ENCODE data around the gene AGBL1. TPM values are rescaled to one million over a fixed set of nuclear protein-coding genes. Genes with fewer than 3 reads are reported as not detected.

AGBL1 gene
- polyA plus RNA-seq, 1 donor from 2014 or later = not detected

DNA sequence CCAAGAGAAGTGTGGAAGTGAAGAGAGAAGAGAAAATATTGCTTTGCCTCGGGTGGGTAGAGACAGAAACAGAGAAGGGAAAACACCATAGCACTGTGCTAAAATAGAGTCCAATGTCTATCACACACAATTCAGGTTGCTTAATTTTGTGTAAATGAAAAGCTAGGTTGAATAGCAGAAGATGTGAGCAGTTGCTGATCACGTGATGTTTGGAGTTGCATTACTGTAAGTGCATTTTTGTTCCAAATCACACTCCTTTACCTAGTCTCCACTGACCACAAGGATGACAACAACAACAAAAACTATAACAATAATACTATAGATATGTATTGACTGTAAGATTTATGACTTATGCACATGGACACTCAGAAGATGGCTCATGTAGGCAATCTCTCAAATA, 683.2 kb downstream of the AGBL1 start:
- no peak overlapping the region for H3K27ac Mint-ChIP-seq
- H3K4me1 Mint-ChIP-seq = no peaks in the 10 kb centered on the region
- H3K27me3 Mint-ChIP-seq = no peaks in the 10 kb centered on the region
- peaks cover 0 to 8% (median 2%) of the 10 kb centered on the region in 3 donors for H3K9me3 Mint-ChIP-seq
- no peak overlapping the region for H3K4me3 Mint-ChIP-seq
- H3K36me3 Mint-ChIP-seq = no peaks in the 10 kb centered on the region

DNA sequence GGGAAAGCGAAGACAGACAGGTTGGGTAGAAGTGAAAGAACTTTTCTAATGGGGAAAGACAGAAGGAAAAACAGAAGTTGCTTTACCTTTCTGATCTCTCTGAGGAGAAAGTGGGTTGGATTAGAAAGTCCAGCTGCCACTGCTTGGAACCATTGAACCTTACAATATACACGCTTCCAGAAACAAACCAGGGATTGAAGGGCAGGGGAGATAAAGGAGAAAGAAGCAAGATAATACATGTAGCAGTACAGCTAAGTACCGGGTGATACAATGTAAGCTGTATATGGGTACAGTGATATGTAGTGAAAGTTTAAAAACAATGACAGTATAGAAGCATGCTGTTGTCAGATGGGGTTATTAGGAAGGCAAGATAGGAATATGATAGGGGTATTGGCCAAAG, 684.4 kb downstream of the AGBL1 start:
- Mint-ChIP-seq H3K9me3 (peaks cover 0 to 8% (median 4%) of the 10 kb centered on the region in 3 donors), H3K27ac (no peak overlapping the region), H3K27me3 (no peaks in the 10 kb centered on the region), H3K36me3 (no peaks in the 10 kb centered on the region), H3K4me3 (no peak overlapping the region), H3K4me1 (no peaks in the 10 kb centered on the region)

DNA sequence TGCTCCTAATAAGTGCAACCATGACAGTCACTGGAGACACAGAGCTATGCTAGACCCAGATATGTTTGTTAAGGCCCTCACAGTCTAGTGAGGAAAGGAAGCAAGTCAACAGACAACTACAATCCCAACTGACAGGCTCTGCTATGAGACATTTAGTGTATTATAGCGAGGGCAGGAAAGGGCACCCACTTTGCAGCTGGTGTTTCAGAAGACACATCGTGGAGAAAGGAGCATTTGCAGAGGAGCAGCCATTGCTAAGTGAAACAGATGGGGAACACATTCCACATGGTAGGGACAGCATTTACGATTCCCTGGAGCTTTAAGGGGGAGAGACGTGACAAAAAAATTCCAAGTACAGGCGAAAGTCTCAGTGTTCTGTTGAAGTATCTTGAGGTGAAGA, 685.6 kb downstream of the AGBL1 start:
- Mint-ChIP-seq H3K9me3 (peaks cover 0 to 8% (median 4%) of the 10 kb centered on the region in 3 donors), H3K4me3 (no peak overlapping the region), H3K36me3 (no peaks in the 10 kb centered on the region), H3K27me3 (no peaks in the 10 kb centered on the region), H3K4me1 (no peaks in the 10 kb centered on the region), H3K27ac (no peak overlapping the region)

DNA sequence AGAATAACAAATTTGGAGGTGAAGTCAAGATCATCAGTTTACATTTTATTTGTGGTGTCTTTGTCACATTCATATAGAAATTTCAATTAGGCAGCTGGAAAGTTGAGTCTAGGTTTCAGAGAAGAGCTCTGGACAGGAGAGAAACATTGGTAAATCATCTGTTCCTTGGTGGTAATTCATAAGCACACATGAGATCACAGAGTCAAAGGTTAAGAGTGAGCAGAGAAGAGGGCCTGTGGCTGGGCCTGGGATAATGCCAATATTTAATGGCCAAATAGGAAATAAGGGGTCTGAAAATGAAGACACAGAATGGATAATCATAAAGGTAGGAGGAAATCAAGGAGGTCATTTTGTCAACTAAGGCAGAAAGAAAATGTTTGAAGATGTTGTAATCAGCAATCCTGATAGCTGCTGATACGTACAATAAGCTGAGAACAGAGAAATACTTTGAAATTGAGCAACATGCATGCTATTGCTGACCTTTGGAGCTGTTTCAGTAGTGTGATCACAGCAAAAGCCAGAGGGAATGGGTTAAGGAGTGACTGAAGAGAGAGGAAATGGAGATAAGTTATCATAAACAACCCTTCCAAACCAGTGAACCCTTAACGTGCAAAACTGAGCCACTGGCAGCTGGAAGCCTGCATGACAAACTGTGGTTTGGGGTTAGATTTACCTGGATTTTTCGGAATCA, 692.8 kb downstream of the AGBL1 start:
- no peaks in the 10 kb centered on the region for H3K27me3 Mint-ChIP-seq
- H3K27ac Mint-ChIP-seq = no peak overlapping the region
- H3K9me3 Mint-ChIP-seq = peaks cover 0 to 3% (median 2%) of the 10 kb centered on the region in 3 donors
- H3K4me3 Mint-ChIP-seq = no peak overlapping the region
- H3K4me1 Mint-ChIP-seq = no peaks in the 10 kb centered on the region
- H3K36me3 Mint-ChIP-seq = no peaks in the 10 kb centered on the region

DNA sequence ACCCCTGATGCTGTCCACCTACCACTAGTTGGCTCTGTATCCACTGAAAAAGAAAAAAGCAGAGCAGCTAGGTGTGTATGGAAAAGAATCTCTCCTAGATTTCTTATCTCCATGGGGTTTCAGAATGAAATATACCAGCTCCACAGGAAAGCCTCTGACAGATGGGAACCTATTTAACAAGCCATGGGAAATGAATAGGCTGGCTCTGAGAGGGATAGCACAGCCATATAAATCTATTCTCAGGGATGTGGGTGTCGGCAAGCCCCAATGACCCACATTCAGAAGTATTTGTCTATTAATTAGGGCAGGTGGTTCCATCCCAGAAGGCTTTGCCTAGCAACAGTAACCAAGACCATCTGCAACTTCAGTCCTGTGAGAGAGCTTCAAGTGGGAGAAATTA, 694.1 kb downstream of the AGBL1 start:
- no peaks in the 10 kb centered on the region for H3K27me3 Mint-ChIP-seq
- H3K4me1 Mint-ChIP-seq = no peaks in the 10 kb centered on the region
- H3K9me3 Mint-ChIP-seq = peaks cover 1 to 3% (median 2%) of the 10 kb centered on the region in 3 donors
- no peak overlapping the region for H3K27ac Mint-ChIP-seq
- H3K36me3 Mint-ChIP-seq = no peaks in the 10 kb centered on the region
- H3K4me3 Mint-ChIP-seq = no peak overlapping the region

DNA sequence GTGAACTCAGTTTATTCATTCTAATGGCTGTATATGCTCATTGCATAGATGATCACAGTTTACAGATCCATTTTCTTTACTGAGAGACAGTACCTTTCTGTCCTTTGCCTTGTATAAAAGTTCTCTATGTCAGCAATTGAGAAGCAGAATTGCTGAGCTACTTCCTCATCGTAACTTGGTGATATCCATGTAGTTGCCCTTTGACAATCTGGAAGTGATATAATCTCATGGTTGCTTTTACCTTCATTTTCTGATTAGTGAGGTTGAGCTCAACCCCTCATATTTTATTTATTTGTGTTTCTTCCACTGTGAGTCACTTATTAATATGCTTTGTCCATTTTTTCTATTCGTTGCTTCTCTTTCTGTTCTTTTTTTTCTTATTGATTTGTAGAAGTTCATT, 696.5 kb downstream of the AGBL1 start:
- Mint-ChIP-seq H3K36me3 (no peaks in the 10 kb centered on the region), H3K27me3 (no peaks in the 10 kb centered on the region), H3K9me3 (peaks cover 1 to 13% (median 4%) of the 10 kb centered on the region in 3 donors), H3K4me1 (no peaks in the 10 kb centered on the region), H3K27ac (peak overlapping the region in 1 of 3 donors; percentile 41), H3K4me3 (no peak overlapping the region)

DNA sequence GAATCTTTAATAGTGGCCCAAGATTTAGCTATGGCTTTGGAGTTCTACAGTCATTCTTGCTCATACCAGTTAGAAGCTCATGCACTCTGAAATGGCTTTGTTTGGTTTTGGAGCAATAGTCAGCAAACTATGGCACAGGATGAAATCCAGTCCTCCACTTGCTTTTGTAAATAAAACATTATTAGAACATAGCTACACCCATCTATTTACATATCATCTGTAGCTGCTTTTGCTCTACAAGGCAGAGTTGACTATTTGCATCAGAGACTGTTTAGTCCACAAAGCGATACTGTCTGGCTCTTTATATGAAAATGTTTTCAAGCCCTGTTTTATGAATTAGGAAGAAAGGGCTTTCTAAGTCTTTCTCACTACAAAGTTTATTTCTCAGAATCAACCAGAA, 716.9 kb downstream of the AGBL1 start:
- Mint-ChIP-seq H3K27me3 (no peaks in the 10 kb centered on the region), H3K9me3 (peaks cover 2 to 3% (median 2%) of the 10 kb centered on the region in 3 donors), H3K4me3 (no peak overlapping the region), H3K27ac (no peak overlapping the region), H3K4me1 (no peaks in the 10 kb centered on the region), H3K36me3 (no peaks in the 10 kb centered on the region)

DNA sequence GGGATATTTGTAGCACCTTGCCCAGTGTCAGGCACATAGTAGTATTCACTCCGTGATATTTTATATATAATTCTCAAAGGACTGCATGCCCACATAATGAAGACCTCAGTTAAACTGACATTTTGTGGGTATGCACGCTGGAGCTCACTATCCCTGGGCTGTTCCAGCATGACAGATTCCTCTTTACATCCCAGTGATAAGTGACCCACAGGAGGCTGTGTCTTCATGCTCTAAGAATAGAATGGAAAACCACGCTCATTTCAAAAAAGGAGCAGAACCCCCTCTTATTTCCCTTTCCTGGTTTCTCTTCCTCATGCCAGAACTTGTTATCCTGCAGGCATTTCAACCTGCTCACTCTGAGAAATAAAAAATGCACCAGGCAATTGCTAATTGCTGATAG, 717.5 kb downstream of the AGBL1 start:
- H3K27me3 Mint-ChIP-seq = no peaks in the 10 kb centered on the region
- no peak overlapping the region for H3K27ac Mint-ChIP-seq

DNA sequence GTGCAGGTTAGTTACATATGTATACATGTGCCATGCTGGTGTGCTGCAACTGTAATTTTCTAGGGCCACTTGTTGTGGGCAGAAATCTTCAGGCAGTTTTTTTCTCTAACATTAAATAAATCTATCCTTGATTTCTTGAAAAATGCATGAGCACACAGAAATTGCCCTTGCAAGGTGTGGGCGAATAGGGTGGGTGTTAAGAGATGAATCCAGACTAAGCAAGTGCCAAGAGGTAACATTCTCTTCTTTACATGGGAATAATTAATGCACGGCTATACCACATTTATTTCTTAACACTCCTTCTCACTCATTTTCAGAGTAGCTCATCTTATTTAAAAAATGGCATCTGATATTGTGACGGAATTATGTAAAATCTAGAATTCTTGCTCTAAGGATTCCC, 719.6 kb downstream of the AGBL1 start:
- Mint-ChIP-seq H3K27me3 (no peaks in the 10 kb centered on the region), H3K27ac (no peak overlapping the region), H3K9me3 (peaks cover 2 to 4% (median 3%) of the 10 kb centered on the region in 3 donors), H3K36me3 (no peaks in the 10 kb centered on the region), H3K4me1 (no peaks in the 10 kb centered on the region), H3K4me3 (no peak overlapping the region)

More for the DNA sequence above, 717.5 kb downstream of the AGBL1 start:
- H3K4me3 Mint-ChIP-seq = no peak overlapping the region
- no peaks in the 10 kb centered on the region for H3K36me3 Mint-ChIP-seq
- H3K4me1 Mint-ChIP-seq = no peaks in the 10 kb centered on the region
- H3K9me3 Mint-ChIP-seq = peaks cover 2 to 4% (median 3%) of the 10 kb centered on the region in 3 donors

DNA sequence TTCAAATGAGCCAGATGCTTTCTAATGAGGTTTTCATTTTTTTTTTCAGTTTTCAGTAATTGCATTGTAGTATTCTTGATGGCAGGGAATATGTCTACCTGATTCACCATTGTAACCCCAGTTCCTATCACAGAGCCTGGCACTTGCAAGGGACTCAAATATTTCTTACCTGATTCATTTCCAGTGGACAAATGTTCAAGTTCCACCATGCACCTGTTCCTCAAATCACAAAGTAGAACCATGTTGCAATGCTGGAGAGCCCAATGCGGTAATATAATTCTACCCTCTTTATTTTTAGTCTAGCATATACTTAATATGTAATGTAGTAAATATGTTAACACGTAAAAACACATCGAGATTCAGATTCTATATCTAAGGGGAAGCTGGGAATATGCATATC, 722.6 kb downstream of the AGBL1 start:
- peaks cover 2 to 4% (median 3%) of the 10 kb centered on the region in 3 donors for H3K9me3 Mint-ChIP-seq

DNA sequence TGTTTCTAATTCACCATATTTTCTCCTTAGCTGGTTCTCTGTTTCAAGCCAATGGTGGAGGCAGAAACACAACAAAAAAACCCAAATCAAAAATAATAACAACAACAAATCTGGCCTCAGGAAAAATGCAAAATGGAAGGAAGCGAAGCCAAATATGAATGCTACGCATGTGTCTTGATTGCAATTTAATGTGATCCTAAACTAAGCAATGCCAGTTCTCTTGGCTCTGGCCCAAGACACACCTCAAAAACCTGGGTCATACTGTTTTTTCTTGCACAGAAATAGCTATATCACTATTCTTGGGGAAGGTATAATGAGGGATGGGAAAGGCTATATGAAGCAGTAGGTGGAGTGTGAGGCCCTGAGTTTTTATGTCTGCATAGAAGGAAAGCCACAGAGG, 724.7 kb downstream of the AGBL1 start:
- Mint-ChIP-seq H3K36me3 (no peaks in the 10 kb centered on the region), H3K27me3 (no peaks in the 10 kb centered on the region), H3K9me3 (peaks cover 2 to 4% (median 3%) of the 10 kb centered on the region in 3 donors), H3K4me1 (no peaks in the 10 kb centered on the region), H3K27ac (no peak overlapping the region), H3K4me3 (no peak overlapping the region)

More for the DNA sequence above, 722.6 kb downstream of the AGBL1 start:
- Mint-ChIP-seq H3K4me1 (no peaks in the 10 kb centered on the region), H3K27me3 (no peaks in the 10 kb centered on the region), H3K36me3 (no peaks in the 10 kb centered on the region), H3K4me3 (no peak overlapping the region), H3K27ac (no peak overlapping the region)

DNA sequence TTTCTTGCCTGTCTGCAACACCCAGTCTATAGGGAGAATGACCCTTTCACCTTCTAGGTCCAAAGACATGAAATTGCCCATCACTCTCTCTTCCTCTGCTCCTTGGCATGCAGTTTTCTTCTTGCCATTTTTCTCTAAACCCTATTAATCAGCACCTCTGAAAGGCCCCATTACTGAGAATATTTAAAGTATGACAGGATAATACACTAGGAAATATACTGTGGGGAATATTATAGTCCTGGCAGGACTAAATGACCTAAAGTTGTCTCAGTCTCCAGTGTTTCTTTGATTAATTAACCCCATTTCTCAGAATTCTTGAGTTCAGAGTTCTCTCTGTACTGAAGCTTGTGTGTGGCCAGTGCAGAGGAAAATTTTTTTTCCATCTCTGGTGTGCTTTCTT, 730.7 kb downstream of the AGBL1 start:
- Mint-ChIP-seq H3K4me1 (no peaks in the 10 kb centered on the region), H3K27me3 (no peaks in the 10 kb centered on the region), H3K36me3 (no peaks in the 10 kb centered on the region), H3K27ac (no peak overlapping the region), H3K9me3 (no peaks in the 10 kb centered on the region), H3K4me3 (no peak overlapping the region)

DNA sequence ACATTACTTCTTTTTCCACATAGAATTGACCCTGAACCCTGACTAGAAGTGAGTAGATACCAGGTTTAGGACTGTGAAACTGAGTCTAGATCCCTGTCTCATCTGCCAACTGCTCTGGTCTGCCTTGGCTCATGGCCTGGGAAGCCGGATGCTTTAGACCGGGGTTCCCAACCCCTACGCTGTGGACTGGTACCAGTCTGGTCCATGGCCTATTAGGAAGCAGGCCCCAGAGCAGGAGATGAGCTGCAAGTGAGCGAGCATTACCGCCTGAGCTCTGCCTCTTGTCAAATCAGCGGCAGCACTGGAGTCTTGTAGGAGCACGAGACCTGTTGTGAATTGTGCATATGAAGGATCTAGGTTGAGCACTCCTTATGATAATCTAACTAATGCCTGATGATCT, 734.2 kb downstream of the AGBL1 start:
- no peaks in the 10 kb centered on the region for H3K4me1 Mint-ChIP-seq
- H3K4me3 Mint-ChIP-seq = no peak overlapping the region

DNA sequence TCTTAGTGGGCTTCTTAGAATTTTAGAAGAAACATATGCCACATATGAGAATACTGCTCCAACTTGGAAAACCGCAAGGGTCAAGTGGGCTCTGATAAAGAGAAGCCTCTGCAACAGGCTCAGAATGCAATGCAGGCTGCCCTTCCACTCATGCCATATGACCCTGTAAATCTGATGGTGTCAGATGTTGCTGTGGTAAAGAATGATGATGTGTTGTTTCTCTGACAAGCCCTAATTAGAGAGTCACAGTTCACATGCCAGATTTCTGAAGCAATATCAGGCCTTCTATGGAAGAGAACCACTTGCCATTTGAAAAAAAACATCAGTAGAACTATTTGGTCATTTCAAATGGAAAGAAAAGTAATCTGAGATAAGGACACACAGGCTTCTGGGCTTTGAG, 749.6 kb downstream of the AGBL1 start:
- no peaks in the 10 kb centered on the region for H3K36me3 Mint-ChIP-seq
- H3K27me3 Mint-ChIP-seq = no peaks in the 10 kb centered on the region
- no peak overlapping the region for H3K4me3 Mint-ChIP-seq
- H3K9me3 Mint-ChIP-seq = peaks cover 0 to 13% (median 5%) of the 10 kb centered on the region in 3 donors
- H3K4me1 Mint-ChIP-seq = no peaks in the 10 kb centered on the region
- H3K27ac Mint-ChIP-seq = no peak overlapping the region

More for the DNA sequence above, 734.2 kb downstream of the AGBL1 start:
- H3K27ac Mint-ChIP-seq = no peak overlapping the region
- peaks cover 0 to 2% (median 1%) of the 10 kb centered on the region in 3 donors for H3K9me3 Mint-ChIP-seq
- H3K36me3 Mint-ChIP-seq = no peaks in the 10 kb centered on the region
- no peaks in the 10 kb centered on the region for H3K27me3 Mint-ChIP-seq

DNA sequence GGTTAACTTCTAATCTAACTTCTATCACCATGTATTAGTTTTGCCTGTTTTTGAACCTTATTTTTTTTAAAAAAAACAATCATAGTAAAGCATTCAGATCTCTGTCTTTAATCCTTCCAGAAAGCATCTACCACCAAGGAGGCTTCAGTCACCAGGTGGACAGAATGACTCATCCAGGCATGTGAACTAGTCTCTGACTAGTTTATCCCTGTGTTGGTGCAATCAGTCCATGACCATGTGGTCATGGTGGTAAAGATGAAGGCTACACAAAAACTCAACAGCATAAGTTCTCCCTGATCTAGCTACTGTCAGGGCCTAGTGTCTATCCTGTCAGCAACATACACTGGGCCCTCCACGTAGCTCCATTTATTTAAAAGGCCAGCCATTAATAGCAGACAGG, 750.6 kb downstream of the AGBL1 start:
- Mint-ChIP-seq H3K4me3 (no peak overlapping the region), H3K9me3 (peaks cover 0 to 13% (median 6%) of the 10 kb centered on the region in 3 donors), H3K4me1 (no peaks in the 10 kb centered on the region), H3K27me3 (no peaks in the 10 kb centered on the region), H3K36me3 (no peaks in the 10 kb centered on the region), H3K27ac (no peak overlapping the region)

DNA sequence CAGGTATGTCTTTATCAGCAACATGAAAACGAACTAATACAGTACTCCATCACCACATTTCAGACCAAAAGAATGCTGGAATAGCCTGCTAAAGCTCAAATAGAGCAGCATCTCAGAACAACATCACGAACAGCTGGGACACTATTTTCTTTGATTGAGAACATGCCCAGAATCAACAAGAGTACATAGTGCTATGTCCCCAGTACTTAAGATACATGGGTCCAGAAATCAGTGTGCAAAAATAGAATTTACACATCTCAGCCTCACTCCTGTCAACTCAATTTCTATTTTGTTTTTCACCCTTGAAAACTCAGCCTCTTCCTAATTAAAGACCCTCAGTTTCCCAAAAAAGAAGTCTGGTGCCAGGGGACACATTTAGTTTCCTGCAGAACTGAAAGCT, 753.9 kb downstream of the AGBL1 start:
- H3K36me3 Mint-ChIP-seq = no peaks in the 10 kb centered on the region
- no peaks in the 10 kb centered on the region for H3K27me3 Mint-ChIP-seq
- no peak overlapping the region for H3K4me3 Mint-ChIP-seq
- H3K9me3 Mint-ChIP-seq = peaks cover 0 to 13% (median 6%) of the 10 kb centered on the region in 3 donors
- H3K27ac Mint-ChIP-seq = no peak overlapping the region
- no peaks in the 10 kb centered on the region for H3K4me1 Mint-ChIP-seq

All from IgD-negative memory B cell (primary cell).